Measurements from ENCODE around the gene CHST11. TPM values are rescaled to one million over a fixed set of nuclear protein-coding genes. Genes with fewer than 3 reads are reported as not detected.

CHST11 gene
- total RNA-seq, 2 experiments from 2014 or later = 53.4 to 53.6 TPM

DNA sequence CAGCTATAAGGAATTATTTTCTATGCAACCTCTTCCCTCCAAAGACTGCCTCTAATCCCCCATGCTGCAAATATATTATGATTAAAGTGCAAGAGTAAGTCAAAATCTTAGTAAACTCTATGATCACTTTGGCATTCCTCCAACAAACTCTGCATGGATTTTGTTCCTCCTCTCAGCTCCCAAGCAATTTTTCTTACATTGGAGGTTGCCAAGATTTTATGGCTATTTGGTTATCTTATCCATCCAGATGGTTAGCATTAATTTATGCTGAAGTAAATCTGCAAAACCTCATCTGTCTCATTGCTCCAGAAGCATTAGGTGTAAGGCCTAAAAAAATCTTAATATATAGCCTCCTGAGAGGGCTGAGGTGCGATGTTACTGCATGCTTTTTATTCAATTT lies 228.1 kb downstream of the CHST11 start:
- Histone ChIP-seq H3K36me3 (ENCODE audit: insufficient read depth, low read length) (no peaks in the 10 kb centered on the region), H3K4me1 (ENCODE audit: insufficient read depth, low read length) (peaks cover 76% of the 10 kb centered on the region), H3K9me3 (ENCODE audit: control insufficient read depth in 1 of 2, insufficient read depth in 1 of 2, low read length in 2 of 2) (no peaks in the 10 kb centered on the region), H3K4me3 (ENCODE audit: low read length) (no peak overlapping the region), H3K27me3 (ENCODE audit: control insufficient read depth in 1 of 2, insufficient read depth in 2 of 2, low read length in 2 of 2) (no peaks in the 10 kb centered on the region), H3K27ac (ENCODE audit: low read depth in 1 of 2, low read length in 2 of 2) (no peak overlapping the region)
- TF ChIP-seq, protein P1, sequence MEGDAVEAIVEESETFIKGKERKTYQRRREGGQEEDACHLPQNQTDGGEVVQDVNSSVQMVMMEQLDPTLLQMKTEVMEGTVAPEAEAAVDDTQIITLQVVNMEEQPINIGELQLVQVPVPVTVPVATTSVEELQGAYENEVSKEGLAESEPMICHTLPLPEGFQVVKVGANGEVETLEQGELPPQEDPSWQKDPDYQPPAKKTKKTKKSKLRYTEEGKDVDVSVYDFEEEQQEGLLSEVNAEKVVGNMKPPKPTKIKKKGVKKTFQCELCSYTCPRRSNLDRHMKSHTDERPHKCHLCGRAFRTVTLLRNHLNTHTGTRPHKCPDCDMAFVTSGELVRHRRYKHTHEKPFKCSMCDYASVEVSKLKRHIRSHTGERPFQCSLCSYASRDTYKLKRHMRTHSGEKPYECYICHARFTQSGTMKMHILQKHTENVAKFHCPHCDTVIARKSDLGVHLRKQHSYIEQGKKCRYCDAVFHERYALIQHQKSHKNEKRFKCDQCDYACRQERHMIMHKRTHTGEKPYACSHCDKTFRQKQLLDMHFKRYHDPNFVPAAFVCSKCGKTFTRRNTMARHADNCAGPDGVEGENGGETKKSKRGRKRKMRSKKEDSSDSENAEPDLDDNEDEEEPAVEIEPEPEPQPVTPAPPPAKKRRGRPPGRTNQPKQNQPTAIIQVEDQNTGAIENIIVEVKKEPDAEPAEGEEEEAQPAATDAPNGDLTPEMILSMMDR (IDR thresholded peaks at IDR 0.05) = no peak
- no peaks in the 10 kb centered on the region for H3K27me3 Mint-ChIP-seq
- H3K9me3 Mint-ChIP-seq = no peaks in the 10 kb centered on the region
- ChIA-PET POLR2A (interaction anchor here (0.6 kb wide), 1 partner anchor 398 kb away, joined by 3 read pairs; no protein-coding TSS in a partner anchor), CTCF (interaction anchor here (1.2 kb wide), 1 partner anchor 9 kb away, joined by 3 read pairs; no protein-coding TSS in a partner anchor)
- H3K4me3 Mint-ChIP-seq = no peak overlapping the region
- intact Hi-C loops (cut with DNase I, micrococcal nuclease) = loop anchor here in 1 of 2 experiments (10.0 kb wide), 1 partner anchor 300 kb away; no protein-coding TSS in a partner anchor
- peaks cover 80% of the 10 kb centered on the region for H3K4me1 Mint-ChIP-seq (ENCODE audit: low read depth)
- no peaks in the 10 kb centered on the region for H3K36me3 Mint-ChIP-seq (ENCODE audit: low read depth)
- ATAC-seq (ENCODE audit: poor library complexity) (no peak), DNase-seq (no peak)
- peak overlapping the region; percentile 28 for H3K27ac Mint-ChIP-seq

- Histone ChIP-seq H3K27ac (ENCODE audit: low read depth in 1 of 2, low read length in 2 of 2) (no peak overlapping the region), H3K4me1 (ENCODE audit: insufficient read depth, low read length) (peaks cover 71% of the 10 kb centered on the region), H3K4me3 (ENCODE audit: low read length) (no peak overlapping the region), H3K27me3 (ENCODE audit: control insufficient read depth in 1 of 2, insufficient read depth in 2 of 2, low read length in 2 of 2) (no peaks in the 10 kb centered on the region), H3K36me3 (ENCODE audit: insufficient read depth, low read length) (no peaks in the 10 kb centered on the region), H3K9me3 (ENCODE audit: control insufficient read depth in 1 of 2, insufficient read depth in 1 of 2, low read length in 2 of 2) (no peaks in the 10 kb centered on the region)
- ATAC-seq (ENCODE audit: poor library complexity) = no peak
- ChIA-PET CTCF (no interaction called here), POLR2A (no interaction called here)
- H3K36me3 Mint-ChIP-seq (ENCODE audit: low read depth) = no peaks in the 10 kb centered on the region
- no peaks in the 10 kb centered on the region for H3K27me3 Mint-ChIP-seq
- TF ChIP-seq, protein P1 (IDR thresholded peaks at IDR 0.05) = no peak
- DNase-seq = no peak
- peak overlapping the region; percentile 28 for H3K27ac Mint-ChIP-seq
- no peaks in the 10 kb centered on the region for H3K9me3 Mint-ChIP-seq
- H3K4me1 Mint-ChIP-seq (ENCODE audit: low read depth) = peaks cover 77% of the 10 kb centered on the region
- intact Hi-C loops (cut with DNase I, micrococcal nuclease) = loop anchor here in 1 of 2 experiments (10.0 kb wide), 1 partner anchor 301 kb away; no protein-coding TSS in a partner anchor
- H3K4me3 Mint-ChIP-seq = no peak overlapping the region
These were observed 228.6 kb downstream of the CHST11 start for GRCh38 chr12:104685366-104685765.

GRCh38 chr12:104686196-104686595 lies 229.4 kb downstream of the CHST11 start:
- H3K4me1 ChIP-seq (ENCODE audit: insufficient read depth, low read length) = peaks cover 69% of the 10 kb centered on the region

More at GRCh38 chr12:104686196-104686595, 229.4 kb downstream of the CHST11 start:
- H3K36me3 ChIP-seq (ENCODE audit: insufficient read depth, low read length) = no peaks in the 10 kb centered on the region
- intact Hi-C loops (cut with DNase I, micrococcal nuclease) = loop anchor here in 1 of 2 experiments (10.0 kb wide), 1 partner anchor 301 kb away; no protein-coding TSS in a partner anchor
- no peak for DNase-seq
- no peak overlapping the region for H3K4me3 Mint-ChIP-seq
- ChIA-PET POLR2A (no interaction called here), CTCF (no interaction called here)
- no peak for ATAC-seq (ENCODE audit: poor library complexity)
- TF ChIP-seq, protein P1 (IDR thresholded peaks at IDR 0.05) = no peak
- no peaks in the 10 kb centered on the region for H3K9me3 ChIP-seq (ENCODE audit: control insufficient read depth in 1 of 2, insufficient read depth in 1 of 2, low read length in 2 of 2)
- peaks cover 72% of the 10 kb centered on the region for H3K4me1 Mint-ChIP-seq (ENCODE audit: low read depth)
- no peak overlapping the region for H3K27ac ChIP-seq (ENCODE audit: low read depth in 1 of 2, low read length in 2 of 2)
- H3K27me3 Mint-ChIP-seq = no peaks in the 10 kb centered on the region
- H3K27ac Mint-ChIP-seq = no peak overlapping the region
- no peak overlapping the region for H3K4me3 ChIP-seq (ENCODE audit: low read length)
- no peaks in the 10 kb centered on the region for H3K27me3 ChIP-seq (ENCODE audit: control insufficient read depth in 1 of 2, insufficient read depth in 2 of 2, low read length in 2 of 2)
- H3K36me3 Mint-ChIP-seq (ENCODE audit: low read depth) = no peaks in the 10 kb centered on the region
- no peaks in the 10 kb centered on the region for H3K9me3 Mint-ChIP-seq

Data from CD4-positive, alpha-beta T cell (primary cell).